Erythroblast (primary cell): ENCODE results near the gene MTMR11.
A peak's percentile ranks its signal among the peaks of the same experiment; 100 is the strongest.

Experiments
- DNase-seq, 2 experiments: peaks; one replicate each; lab custom pipeline; 2025; lab: John Stamatoyannopoulos, UW
- GATA1 ChIP-seq: IDR thresholded peaks from 2 replicates; pipeline ENCODE4 v1.6.1; 2011; ENCODE audit warnings: low read depth, mild to moderate bottlenecking, control low read depth, low read length, moderate library complexity
- POLR2A ChIP-seq: IDR thresholded peaks from 2 replicates; pipeline ENCODE4 v1.6.1; 2011; ENCODE audit warnings: mild to moderate bottlenecking, low read length

MTMR11 gene

DNA sequence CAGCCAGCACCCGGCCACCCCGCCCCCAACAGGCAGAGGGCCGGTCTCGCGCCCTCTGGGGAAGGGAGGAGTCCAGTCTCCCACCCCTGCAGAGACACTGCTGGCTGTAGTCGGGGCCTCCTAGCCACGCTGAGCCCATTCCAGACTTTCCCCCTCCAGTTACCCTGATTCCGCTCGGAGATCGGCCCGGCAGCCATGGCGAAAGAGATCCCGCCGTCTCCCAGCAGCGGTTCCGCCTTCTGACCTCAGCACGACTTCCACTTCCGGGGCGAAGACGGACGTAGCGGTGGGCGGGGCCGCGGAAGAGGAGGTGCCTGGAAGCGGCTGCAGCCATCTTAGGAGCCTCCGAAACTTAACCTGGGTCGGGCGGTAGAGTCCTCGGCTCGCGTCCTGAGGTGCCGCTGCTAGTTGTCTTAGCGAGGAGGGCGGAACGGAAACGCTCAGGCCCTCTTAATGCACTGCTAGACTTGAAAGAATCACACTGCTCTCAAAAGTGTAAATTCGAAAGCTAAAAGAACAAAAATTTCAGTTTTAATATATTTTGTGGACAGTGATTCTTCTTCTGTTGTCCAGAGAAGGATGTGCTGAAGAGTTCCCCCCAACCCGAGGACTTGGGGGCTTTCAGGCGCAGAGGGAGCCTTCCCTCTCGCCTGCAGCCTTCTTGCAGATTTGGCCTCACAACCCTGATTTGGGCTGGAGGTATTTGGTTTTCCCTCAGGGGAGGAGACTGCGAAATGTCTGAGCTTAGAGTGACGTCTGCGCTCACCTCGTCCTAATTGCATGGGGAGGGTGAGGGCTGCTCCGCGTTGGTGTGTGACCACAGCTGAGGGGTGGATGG lies 8.9 kb downstream of the MTMR11 start, which contains the start of gene SF3B4:
SF3B4 (minus strand) TSS at position 241 of the 838 bp plus-strand sequence; CDS start at position 197, 44 bp downstream.
- DNase-seq = peak; percentile 96 to 97
- TF ChIP-seq POLR2A = peak; percentile 98
- no peak for TF ChIP-seq GATA1

DNA sequence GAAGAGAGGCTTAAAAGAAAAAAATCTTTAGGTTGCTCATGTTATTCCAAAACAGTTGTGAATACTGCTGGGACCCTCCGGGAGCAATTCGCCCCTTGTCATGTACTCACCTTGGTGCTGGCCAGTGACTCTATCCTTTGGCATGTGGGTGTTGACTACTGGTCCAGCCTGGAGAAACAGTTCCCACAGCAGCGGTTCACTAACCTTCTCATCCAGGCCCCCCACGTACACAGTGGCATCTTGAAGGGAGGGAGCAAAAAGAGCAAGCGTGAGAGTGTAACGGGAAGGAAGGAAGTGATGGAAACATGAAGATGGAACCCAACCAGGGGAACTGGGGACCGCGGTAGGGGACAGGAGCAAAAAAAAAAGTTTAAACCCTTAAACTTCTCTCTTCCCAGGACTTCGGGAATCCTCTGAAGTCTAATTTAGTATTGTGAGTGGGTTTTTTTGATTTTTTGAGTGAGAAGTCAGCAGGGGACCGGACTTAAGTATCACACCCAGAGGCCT lies 9.6 kb downstream of the MTMR11 start:
- no peak for DNase-seq
- no peak for TF ChIP-seq GATA1
- no peak for TF ChIP-seq POLR2A

GRCh38 chr1:149926296-149926695 lies 10.4 kb downstream of the MTMR11 start:
- no peak for TF ChIP-seq GATA1
- no peak for DNase-seq

DNA sequence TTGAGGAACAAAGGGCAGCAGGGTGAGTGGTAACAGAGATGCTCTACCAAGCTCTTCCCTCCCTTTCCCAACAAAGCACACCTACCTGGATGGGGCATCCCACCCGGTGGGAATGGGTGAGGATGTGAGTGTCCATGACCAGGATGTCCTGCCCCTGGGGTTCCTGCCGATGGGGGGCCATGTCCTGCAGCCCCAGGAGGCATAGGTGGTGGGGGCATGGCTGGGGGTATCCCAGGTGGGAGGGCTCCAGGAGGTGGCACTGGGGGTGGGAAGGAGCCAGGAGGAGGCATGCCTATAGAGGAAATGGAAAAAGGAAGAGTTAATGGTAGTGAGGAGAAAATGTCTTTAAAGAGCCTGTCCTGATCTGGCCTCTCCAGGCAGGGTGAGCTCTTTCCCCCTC lies 10.9 kb downstream of the MTMR11 start:
- DNase-seq = no peak
- no peak for TF ChIP-seq GATA1
- TF ChIP-seq POLR2A = no peak

- DNase-seq = peak; percentile 52 to 64
- TF ChIP-seq POLR2A (no peak), GATA1 (no peak)
Measured at GRCh38 chr1:149925345-149925744, 11.3 kb downstream of the MTMR11 start.

GRCh38 chr1:149923626-149924025 lies 13.1 kb downstream of the MTMR11 start:
- peak; percentile 69 to 73 for DNase-seq
- TF ChIP-seq GATA1 (no peak), POLR2A (no peak)

- TF ChIP-seq POLR2A (no peak), GATA1 (no peak)
- no peak for DNase-seq
Measured at GRCh38 chr1:149917571-149918144, 19.0 kb downstream of the MTMR11 start, which contains the start of gene SV2A. SV2A (minus strand) TSS chr1:149917844; CDS start chr1:149913840, 4,004 bp downstream.

GRCh38 chr1:149916898-149917252 lies 19.8 kb downstream of the MTMR11 start:
- DNase-seq = no peak
- TF ChIP-seq GATA1 (no peak), POLR2A (no peak)

DNA sequence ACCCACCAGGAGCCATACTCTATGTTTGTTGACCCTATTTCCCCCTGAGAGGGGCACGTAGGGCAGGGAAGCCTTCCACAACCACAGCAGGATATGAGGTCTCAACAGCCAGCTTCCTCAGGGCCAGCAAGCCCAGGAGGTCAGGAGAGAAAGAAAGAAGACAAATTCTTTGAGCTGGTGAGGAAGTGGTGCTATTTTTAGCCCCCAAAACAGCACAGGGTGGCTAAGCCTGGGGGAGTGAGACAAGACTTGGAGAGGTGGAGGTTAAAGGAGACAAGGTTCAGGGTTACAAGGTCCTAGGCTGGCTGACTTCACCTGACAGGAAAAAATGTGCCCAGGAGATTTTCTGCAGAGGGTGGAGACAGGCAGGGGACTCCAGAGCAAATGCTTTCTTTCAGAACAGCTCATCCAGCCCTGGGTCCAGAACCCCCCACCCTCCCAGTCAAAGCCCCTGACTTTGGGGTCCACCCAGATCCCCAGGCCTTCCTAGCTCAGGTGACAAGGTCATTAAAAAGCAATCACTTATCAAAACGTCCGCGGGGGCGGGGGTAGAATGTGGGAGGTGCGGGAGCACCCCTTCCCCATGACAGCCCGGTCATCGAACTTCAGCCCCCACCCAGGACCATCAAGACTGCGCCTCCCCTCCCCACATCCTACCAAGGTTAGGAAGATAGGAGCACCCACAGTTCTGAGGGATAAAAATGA lies 20.3 kb downstream of the MTMR11 start:
- no peak for DNase-seq
- no peak for TF ChIP-seq GATA1
- no peak for TF ChIP-seq POLR2A

DNA sequence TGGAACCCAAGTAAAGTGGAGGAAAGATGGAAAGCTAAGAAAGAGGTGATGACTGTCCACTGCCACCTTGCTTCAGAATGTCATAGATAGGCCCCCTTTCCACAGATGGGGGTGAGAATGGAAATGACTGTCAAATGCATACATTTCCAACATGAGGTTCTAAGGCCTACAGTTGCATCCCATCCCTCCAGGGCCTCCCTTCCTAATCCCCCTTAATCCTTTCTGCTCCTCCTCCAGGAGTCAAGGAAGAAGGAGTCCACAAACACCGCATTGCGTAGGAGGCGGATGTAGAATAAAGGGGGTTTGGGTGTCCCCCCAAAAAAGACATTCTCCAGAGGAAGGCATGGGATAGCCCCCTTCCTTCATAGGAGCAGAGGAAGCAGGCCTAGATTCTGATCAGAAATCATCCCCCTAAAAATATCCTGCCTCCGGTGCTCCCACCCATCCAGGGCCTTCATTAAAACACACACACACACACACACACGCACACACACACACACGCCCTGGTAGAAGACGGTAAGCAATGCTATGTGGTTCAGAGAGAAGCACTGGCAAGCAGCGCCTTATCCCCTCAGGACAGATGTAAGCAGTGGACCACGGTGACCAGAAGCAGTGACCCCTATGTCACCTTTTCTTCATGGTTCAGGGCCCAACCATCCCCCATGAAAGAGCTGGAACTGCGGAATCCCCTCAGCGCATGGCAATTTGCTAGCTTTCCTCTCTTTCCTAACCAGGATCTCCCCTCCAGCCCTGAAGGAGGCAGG lies 21.1 kb downstream of the MTMR11 start:
- TF ChIP-seq GATA1 (no peak), POLR2A (no peak)
- no peak for DNase-seq

GRCh38 chr1:149914545-149914944 lies 22.1 kb downstream of the MTMR11 start:
- TF ChIP-seq GATA1 = no peak
- no peak for TF ChIP-seq POLR2A
- no peak for DNase-seq

DNA sequence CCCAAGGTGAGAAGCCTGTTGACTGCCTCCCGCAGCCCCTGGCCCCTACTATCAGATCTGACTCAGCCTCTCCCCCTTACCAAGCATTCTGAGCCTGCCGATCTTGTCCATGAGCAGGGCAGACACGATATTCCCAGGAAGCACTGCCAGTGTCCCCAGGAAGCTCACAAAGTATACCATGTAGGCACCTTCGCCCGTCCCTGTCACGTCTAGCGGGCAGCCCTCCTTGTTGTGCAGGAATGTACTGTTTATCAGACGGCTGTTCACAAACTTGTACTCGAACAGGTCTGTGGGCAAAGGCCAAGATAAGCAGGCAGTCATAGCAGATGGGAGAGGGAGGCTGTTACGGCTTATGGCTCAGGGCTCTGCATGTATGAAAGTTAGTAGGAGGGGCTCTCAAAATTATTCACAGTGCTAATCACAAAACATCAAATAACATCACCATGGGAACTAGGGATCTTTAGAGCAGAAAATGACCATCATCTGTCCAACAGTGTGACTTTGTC lies 30.1 kb downstream of the MTMR11 start:
- no peak for TF ChIP-seq GATA1
- no peak for TF ChIP-seq POLR2A
- peak; percentile 60 to 79 for DNase-seq
